ENCODE results near the gene PIK3C3.

Gene PIK3C3

GRCh38 chr18:42018831-42019230 lies 63.8 kb downstream of the PIK3C3 start:
- H3K27ac ChIP-seq (ENCODE audit: poor library complexity, severe bottlenecking), result no peak overlapping the region
- H3K27me3 ChIP-seq (ENCODE audit: insufficient read depth, poor library complexity, severe bottlenecking), result no peaks in the 10 kb centered on the region
- TF ChIP-seq, protein P1, sequence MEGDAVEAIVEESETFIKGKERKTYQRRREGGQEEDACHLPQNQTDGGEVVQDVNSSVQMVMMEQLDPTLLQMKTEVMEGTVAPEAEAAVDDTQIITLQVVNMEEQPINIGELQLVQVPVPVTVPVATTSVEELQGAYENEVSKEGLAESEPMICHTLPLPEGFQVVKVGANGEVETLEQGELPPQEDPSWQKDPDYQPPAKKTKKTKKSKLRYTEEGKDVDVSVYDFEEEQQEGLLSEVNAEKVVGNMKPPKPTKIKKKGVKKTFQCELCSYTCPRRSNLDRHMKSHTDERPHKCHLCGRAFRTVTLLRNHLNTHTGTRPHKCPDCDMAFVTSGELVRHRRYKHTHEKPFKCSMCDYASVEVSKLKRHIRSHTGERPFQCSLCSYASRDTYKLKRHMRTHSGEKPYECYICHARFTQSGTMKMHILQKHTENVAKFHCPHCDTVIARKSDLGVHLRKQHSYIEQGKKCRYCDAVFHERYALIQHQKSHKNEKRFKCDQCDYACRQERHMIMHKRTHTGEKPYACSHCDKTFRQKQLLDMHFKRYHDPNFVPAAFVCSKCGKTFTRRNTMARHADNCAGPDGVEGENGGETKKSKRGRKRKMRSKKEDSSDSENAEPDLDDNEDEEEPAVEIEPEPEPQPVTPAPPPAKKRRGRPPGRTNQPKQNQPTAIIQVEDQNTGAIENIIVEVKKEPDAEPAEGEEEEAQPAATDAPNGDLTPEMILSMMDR (IDR thresholded peaks at IDR 0.05; ENCODE audit: poor library complexity, severe bottlenecking), result no peak
- no peak for DNase-seq (ENCODE audit: low spot score)
- H3K4me1 ChIP-seq (ENCODE audit: insufficient read depth, poor library complexity, severe bottlenecking), result no peaks in the 10 kb centered on the region
- no peaks in the 10 kb centered on the region for H3K9me3 ChIP-seq (ENCODE audit: severe bottlenecking)
- ATAC-seq (ENCODE audit: low read depth), result no peak
- no peak overlapping the region for H3K4me3 ChIP-seq (ENCODE audit: severe bottlenecking)
- peaks cover 60% of the 10 kb centered on the region for H3K36me3 ChIP-seq (ENCODE audit: low read depth)

- no peak for DNase-seq (ENCODE audit: low spot score)
- Histone ChIP-seq H3K4me1 (ENCODE audit: insufficient read depth, poor library complexity, severe bottlenecking) (no peaks in the 10 kb centered on the region), H3K27me3 (ENCODE audit: insufficient read depth, poor library complexity, severe bottlenecking) (no peaks in the 10 kb centered on the region), H3K36me3 (ENCODE audit: low read depth) (peaks cover 63% of the 10 kb centered on the region), H3K9me3 (ENCODE audit: severe bottlenecking) (no peaks in the 10 kb centered on the region), H3K4me3 (ENCODE audit: severe bottlenecking) (no peak overlapping the region), H3K27ac (ENCODE audit: poor library complexity, severe bottlenecking) (no peak overlapping the region)
- TF ChIP-seq, protein P1 (IDR thresholded peaks at IDR 0.05; ENCODE audit: poor library complexity, severe bottlenecking), result no peak
- ATAC-seq (ENCODE audit: low read depth), result no peak
These were observed 69.1 kb downstream of the PIK3C3 start for GRCh38 chr18:42024131-42024530.

DNA sequence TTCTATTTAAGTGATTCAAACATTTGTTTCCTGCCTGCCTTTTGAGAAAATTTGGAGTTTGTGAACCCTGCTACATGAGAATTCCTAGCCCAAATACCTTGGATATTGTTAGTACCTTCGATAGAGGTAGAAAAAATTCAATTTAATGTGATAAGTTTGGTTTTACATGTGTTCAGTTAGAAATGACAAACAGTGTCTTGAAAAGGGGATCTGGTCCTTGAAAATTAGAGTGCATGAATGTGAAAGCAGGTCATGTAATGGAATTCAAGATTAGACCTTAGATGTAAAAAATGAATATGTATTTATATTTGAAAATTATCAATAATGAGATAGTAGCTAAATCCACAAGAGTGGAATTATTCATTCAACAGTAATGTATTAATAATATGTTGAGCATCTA lies 70.5 kb downstream of the PIK3C3 start:
- Histone ChIP-seq H3K9me3 (ENCODE audit: severe bottlenecking) (no peaks in the 10 kb centered on the region), H3K4me3 (ENCODE audit: severe bottlenecking) (no peak overlapping the region), H3K27me3 (ENCODE audit: insufficient read depth, poor library complexity, severe bottlenecking) (no peaks in the 10 kb centered on the region), H3K36me3 (ENCODE audit: low read depth) (peaks cover 59% of the 10 kb centered on the region), H3K27ac (ENCODE audit: poor library complexity, severe bottlenecking) (no peak overlapping the region), H3K4me1 (ENCODE audit: insufficient read depth, poor library complexity, severe bottlenecking) (no peaks in the 10 kb centered on the region)
- TF ChIP-seq, protein P1 (IDR thresholded peaks at IDR 0.05; ENCODE audit: poor library complexity, severe bottlenecking), result no peak
- DNase-seq (ENCODE audit: low spot score) (no peak), ATAC-seq (ENCODE audit: low read depth) (no peak)

DNA sequence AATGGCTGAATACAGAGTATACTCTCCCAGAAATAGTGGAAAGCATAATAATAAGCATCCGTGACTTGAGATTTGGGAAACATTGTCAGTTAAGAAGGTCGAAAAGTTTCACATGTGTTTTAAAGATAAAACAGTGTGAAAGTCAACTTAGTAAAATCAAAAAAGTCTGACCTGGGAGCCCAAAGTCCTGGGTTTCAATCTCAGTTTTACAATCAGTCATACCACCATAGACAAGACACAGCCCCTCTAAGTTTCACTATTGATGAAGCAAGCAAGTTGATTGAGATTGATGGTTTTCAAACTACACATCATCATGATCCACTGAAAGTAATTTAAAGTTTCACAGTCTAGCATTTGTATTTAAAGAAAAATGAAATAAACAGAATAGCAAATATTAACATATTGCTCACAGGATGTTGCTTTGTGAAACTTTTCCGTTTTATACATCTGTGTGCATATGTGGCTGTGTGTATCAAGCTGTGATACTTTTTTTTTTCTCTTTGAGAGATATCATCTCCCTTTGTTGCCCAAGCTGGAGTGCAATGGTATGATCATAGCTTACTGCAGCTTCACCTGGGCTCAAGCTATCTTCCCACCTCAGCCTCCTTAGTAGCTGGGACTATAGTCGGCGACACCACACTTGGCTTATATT lies 71.1 kb downstream of the PIK3C3 start:
- H3K27ac ChIP-seq (ENCODE audit: poor library complexity, severe bottlenecking), result no peak overlapping the region
- TF ChIP-seq, protein P1 (IDR thresholded peaks at IDR 0.05; ENCODE audit: poor library complexity, severe bottlenecking), result no peak
- H3K27me3 ChIP-seq (ENCODE audit: insufficient read depth, poor library complexity, severe bottlenecking), result no peaks in the 10 kb centered on the region
- H3K4me3 ChIP-seq (ENCODE audit: severe bottlenecking), result no peak overlapping the region
- ATAC-seq (ENCODE audit: low read depth) (no peak), DNase-seq (ENCODE audit: low spot score) (no peak)
- peaks cover 58% of the 10 kb centered on the region for H3K36me3 ChIP-seq (ENCODE audit: low read depth)
- H3K9me3 ChIP-seq (ENCODE audit: severe bottlenecking), result no peaks in the 10 kb centered on the region
- H3K4me1 ChIP-seq (ENCODE audit: insufficient read depth, poor library complexity, severe bottlenecking), result no peaks in the 10 kb centered on the region

GRCh38 chr18:42028247-42028832 lies 73.3 kb downstream of the PIK3C3 start:
- Histone ChIP-seq H3K4me1 (ENCODE audit: insufficient read depth, poor library complexity, severe bottlenecking) (no peaks in the 10 kb centered on the region), H3K27ac (ENCODE audit: poor library complexity, severe bottlenecking) (no peak overlapping the region), H3K27me3 (ENCODE audit: insufficient read depth, poor library complexity, severe bottlenecking) (no peaks in the 10 kb centered on the region), H3K36me3 (ENCODE audit: low read depth) (peaks cover 56% of the 10 kb centered on the region), H3K9me3 (ENCODE audit: severe bottlenecking) (no peaks in the 10 kb centered on the region), H3K4me3 (ENCODE audit: severe bottlenecking) (no peak overlapping the region)
- DNase-seq (ENCODE audit: low spot score), result no peak
- TF ChIP-seq, protein P1 (IDR thresholded peaks at IDR 0.05; ENCODE audit: poor library complexity, severe bottlenecking), result peak; percentile 91
- no peak for ATAC-seq (ENCODE audit: low read depth)

Measured in RWPE2 (cell line).